GM12878 (cell line): ENCODE data around the gene PRR29. TPM values are rescaled to one million over a fixed set of nuclear protein-coding genes. Genes with fewer than 3 reads are reported as not detected.

Experiments
- ATAC-seq: fragments of 200-7000 bp; cut with Tn5 transposase; 3 replicates; pipeline ENCODE4 v1.9.1; 2020; ENCODE audit warnings: mild to moderate bottlenecking, moderate library complexity
- BruUV-seq: library from RNA; stranded (reverse); fragments of 400-500 nt; replicated peaks from 2 replicates; lab custom pipeline; 2021; lab: Mats Ljungman, UMichigan
- CTCF ChIA-PET: fragments of 300-600 bp; sonication (Branson Sonifier 250); formaldehyde crosslinking; extraction: SDS; loops from one replicate; lab custom pipeline; 2021; ENCODE audit warnings: inconsistent platforms; lab: Yijun Ruan, JAX
- POLR2A ChIA-PET: fragments of 350-600 bp; formaldehyde crosslinking; extraction: SDS; loops from one replicate; lab custom pipeline; 2021; ENCODE audit warnings: inconsistent platforms; lab: Charles Lee
- RAD21 ChIA-PET: fragments of 300-600 bp; sonication (Branson Sonifier 250); formaldehyde crosslinking; loops from one replicate; lab custom pipeline; 2023; ENCODE audit warnings: antibody characterized with exemption; ENCODE audit not compliant: unreplicated experiment; lab: Charles Lee
- SMC1A ChIA-PET: fragments of 300-600 bp; sonication (Branson Sonifier 250); formaldehyde crosslinking; loops from one replicate; lab custom pipeline; 2023; ENCODE audit not compliant: unreplicated experiment, uncharacterized antibody; lab: Charles Lee
- DNase-seq: peaks from one replicate; pipeline ENCODE4 v3.0.0-alpha.2; 2011; ENCODE audit warnings: low read depth, low spot score
- FAIRE-seq: peaks from 3 replicates; lab custom pipeline; 2011; peaks lifted over from hg19 to GRCh38; lab: Jason Lieb, UNC
- H2AFZ ChIP-seq: 2 replicates; pipeline ENCODE4 v1.6.0; 2011; ENCODE audit warnings: low read depth, low read length, control low read depth; ENCODE audit not compliant: control insufficient read depth
- H3K27ac ChIP-seq: 2 replicates; pipeline ENCODE4 v1.5.1; 2011; ENCODE audit warnings: control low read depth; ENCODE audit not compliant: control insufficient read depth, insufficient read depth
- H3K27me3 ChIP-seq, 2 experiments: replicated peaks in 1 of 2; 2 replicates each; pipeline versions ENCODE4 v1.6.0 to v1.6.1; 2011; ENCODE audit warnings: low read length in 1 of 2; ENCODE audit not compliant: control insufficient read depth in 2 of 2, insufficient read depth in 2 of 2
- H3K36me3 ChIP-seq, 2 experiments: 2 replicates each; pipeline ENCODE4 v1.5.1; 2011; ENCODE audit warnings: low read length in 1 of 2; ENCODE audit not compliant: control insufficient read depth in 2 of 2, insufficient read depth in 2 of 2
- H3K4me1 ChIP-seq: 2 replicates; pipeline ENCODE4 v1.6.1; 2011; ENCODE audit warnings: mild to moderate bottlenecking, low read length, moderate library complexity, mixed read lengths; ENCODE audit not compliant: control insufficient read depth, insufficient read depth
- H3K4me2 ChIP-seq: 2 replicates; pipeline ENCODE4 v1.6.0; 2011; ENCODE audit warnings: control low read depth; ENCODE audit not compliant: control insufficient read depth, insufficient read depth
- H3K4me3 ChIP-seq: fragments of 200-600 bp; sonication (generic); 2 replicates; pipeline ENCODE4 v1.5.1; 2016
- H3K79me2 ChIP-seq: 2 replicates; pipeline ENCODE4 v1.6.0; 2011; ENCODE audit warnings: low read length; ENCODE audit not compliant: control insufficient read depth, insufficient read depth
- H3K9ac ChIP-seq: 2 replicates; pipeline ENCODE4 v1.8.0; 2011; ENCODE audit warnings: low read length, control low read depth, mixed read lengths; ENCODE audit not compliant: control insufficient read depth, insufficient read depth
- H3K9me3 ChIP-seq: replicated peaks from 3 replicates; pipeline ENCODE4 v1.5.1; 2011; ENCODE audit warnings: mild to moderate bottlenecking, low read length; ENCODE audit not compliant: control insufficient read depth, insufficient read depth
- H4K20me1 ChIP-seq: 2 replicates; pipeline ENCODE4 v1.6.0; 2011; ENCODE audit not compliant: control insufficient read depth, insufficient read depth
- BCL3 ChIP-seq: IDR thresholded peaks from 2 replicates; pipeline ENCODE4 v1.6.1; 2011; ENCODE audit warnings: borderline replicate concordance, low read depth, mild to moderate bottlenecking, moderate library complexity, low read length; ENCODE audit not compliant: insufficient read depth, poor library complexity, severe bottlenecking
- CBX3 ChIP-seq: fragments of 200-600 bp; sonication (generic); IDR thresholded peaks from 2 replicates; pipeline ENCODE4 v1.6.1; 2016; ENCODE audit warnings: low read depth, borderline replicate concordance
- CREM ChIP-seq: IDR thresholded peaks from 2 replicates; pipeline ENCODE4 v1.6.1; 2014; ENCODE audit warnings: antibody characterized with exemption, low read depth
- EED ChIP-seq: sonication (generic); IDR thresholded peaks from 2 replicates; pipeline ENCODE4 v1.6.1; 2016; ENCODE audit warnings: antibody characterized with exemption, low read depth
- EP300 ChIP-seq, 2 experiments: fragments of 150-350 bp in 1 of 2; IDR thresholded peaks; 2 replicates each; pipeline ENCODE4 v1.6.1; 2011 to 2012; ENCODE audit warnings: low read depth in 2 of 2, low read length in 2 of 2, borderline replicate concordance in 1 of 2, improper control_type of control experiment in 1 of 2, inconsistent platforms in 1 of 2; ENCODE audit not compliant: control insufficient read depth in 1 of 2
- FOXK2 ChIP-seq: fragments of 450-650 bp; IDR thresholded peaks from 2 replicates; pipeline ENCODE4 v1.6.1; 2017; ENCODE audit warnings: mild to moderate bottlenecking, moderate library complexity
- HDAC6 ChIP-seq: fragments of 200-600 bp; sonication (generic); IDR thresholded peaks from one replicate; pipeline ENCODE4 v1.8.0; 2017; ENCODE audit warnings: antibody characterized with exemption; ENCODE audit not compliant: unreplicated experiment
- HDGF ChIP-seq: fragments of 450-650 bp; IDR thresholded peaks from 2 replicates; pipeline ENCODE4 v1.6.1; 2016; ENCODE audit warnings: antibody characterized with exemption
- KDM1A ChIP-seq: fragments of 200-600 bp; sonication (generic); IDR thresholded peaks from 2 replicates; pipeline ENCODE4 v1.6.1; 2016; ENCODE audit warnings: borderline replicate concordance
- MAX ChIP-seq: IDR thresholded peaks from 2 replicates; pipeline ENCODE4 v1.6.1; 2012; ENCODE audit warnings: low read depth, low read length, improper control_type of control experiment
- MXI1 ChIP-seq: fragments of 150-350 bp; IDR thresholded peaks from 2 replicates; pipeline ENCODE4 v1.6.1; 2011; ENCODE audit warnings: low read depth, mild to moderate bottlenecking, inconsistent platforms, low read length, improper control_type of control experiment
- NFXL1 ChIP-seq: fragments of 450-650 bp; IDR thresholded peaks from 2 replicates; pipeline ENCODE4 v1.6.1; 2017; ENCODE audit warnings: antibody characterized with exemption, mild to moderate bottlenecking, borderline replicate concordance
- NR2C1 ChIP-seq: fragments of 450-650 bp; IDR thresholded peaks from 2 replicates; pipeline ENCODE4 v1.6.1; 2017; ENCODE audit warnings: antibody characterized with exemption, mild to moderate bottlenecking, moderate library complexity
- POU2F2 ChIP-seq: IDR thresholded peaks from 3 replicates; pipeline ENCODE4 v1.6.1; 2011; ENCODE audit warnings: low read depth, mild to moderate bottlenecking, low read length, borderline replicate concordance
- RB1 ChIP-seq: fragments of 450-650 bp; formaldehyde crosslinking; IDR thresholded peaks from 2 replicates; pipeline ENCODE4 v1.6.1; 2017; ENCODE audit warnings: mild to moderate bottlenecking, borderline replicate concordance
- RBBP5 ChIP-seq: fragments of 200-600 bp; sonication (generic); conservative IDR thresholded peaks from 2 replicates; pipeline ENCODE4 v1.6.1; 2016
- TCF7 ChIP-seq: IDR thresholded peaks from 2 replicates; pipeline ENCODE4 v1.6.1; 2014; ENCODE audit warnings: antibody characterized with exemption, borderline replicate concordance
- YBX1 ChIP-seq: fragments of 450-650 bp; IDR thresholded peaks from 2 replicates; pipeline ENCODE4 v1.6.1; 2016; ENCODE audit warnings: antibody characterized with exemption
- ZBTB11 ChIP-seq: fragments of 450-650 bp; formaldehyde crosslinking; IDR thresholded peaks from 2 replicates; pipeline ENCODE4 v1.5.0; 2022; ENCODE audit warnings: mild to moderate bottlenecking, missing genetic modification characterization
- WGBS: methylation state at CpG from one replicate; pipeline ENCODE4 v1.1.6; 2016; ENCODE audit warnings: low lambda C conversion rate; ENCODE audit not compliant: insufficient replicate concordance, insufficient coverage; ENCODE audit errors: missing lambda C conversion rate; 5-methylcytosine and 5-hydroxymethylcytosine counted together
- in situ Hi-C: fragments of 300-500 bp; cut with MboI; formaldehyde crosslinking; loops from 9 replicates; pipeline ENCODE4 v1.14.3; 2018; ENCODE audit warnings: mixed read lengths
- intact Hi-C: fragments of 100-400 bp; cut with micrococcal nuclease; formaldehyde crosslinking; loops from one replicate; pipeline ENCODE4 v1.14.2; 2022; ENCODE audit not compliant: unreplicated experiment
- polyA plus RNA-seq, 11 experiments: library from polyadenylated mRNA; depleted of rRNA in 4 of 11; unstranded in 6 of 11; stranded (reverse) in 5 of 11; fragments of >200 nt; fragmentation: Nextera tagmentation in 4 of 11; fragmentation: Illumina TruSeq in 1 of 11; extraction: Ambion mirVana in 4 of 11; extraction: Trizol in 1 of 11; gene quantifications; 1 replicate in 1 of 11; 2 replicates in 10 of 11; pipeline versions ENCODE4 v1.2.1 to v1.2.3, GENCODE V29; 2011 to 2016; ENCODE audit warnings: inconsistent platforms in 2 of 11, missing spikeins in 2 of 11, low read depth in 1 of 11
- total RNA-seq, 4 experiments: library from RNA; depleted of rRNA in 3 of 4; stranded (reverse); fragments of >200 nt in 3 of 4; fragmentation: Illumina TruSeq in 1 of 4; extraction: Trizol in 1 of 4; gene quantifications; 2 replicates each; pipeline versions ENCODE4 v1.2.1 to v1.2.3, GENCODE V29; 2013 to 2021

PRR29 gene
- total and polyA plus RNA-seq, 10 of the 15 experiments (the other 5 are each of a cell fraction or from before 2014, with no cell fraction given): 0.01 to 2.4 (median 0.18) TPM; not detected in 3

- peak; percentile 79 for ATAC-seq
- SMC1A ChIA-PET: interaction anchor here (0.7 to 15.0 kb wide), 27 partner anchors 8 to 392 kb away, joined by 3 to 570 read pairs (median 6); partner anchors contain the start of genes CD79B, ERN1 and GH1
- Histone ChIP-seq H3K9me3 (no peaks in the 10 kb centered on the region), H3K27ac (peak within 1 kb of the TSS; percentile 98), H3K4me3 (peak within 1 kb of the TSS; percentile 74), H4K20me1 (no peaks in the 10 kb centered on the region), H3K27me3 (no peaks in the 10 kb centered on the region), H3K9ac (peak within 1 kb of the TSS; percentile 90), H3K4me2 (peak within 1 kb of the TSS; percentile 59), H3K4me1 (peaks cover 16% of the 10 kb centered on the region), H2AFZ (peak within 1 kb of the TSS; percentile 71), H3K79me2 (peaks cover 38% of the 10 kb centered on the region), H3K36me3 (no peaks in the 10 kb centered on the region)
- RAD21 ChIA-PET: interaction anchor here (0.6 to 7.4 kb wide), 24 partner anchors 9 to 392 kb away, joined by 3 to 105 read pairs (median 6); partner anchors contain the start of genes CD79B, CSHL1 and GH1
- 0% methylated on average over 22 of the region's 23 CpGs for WGBS
- POLR2A ChIA-PET: interaction anchor here (0.5 to 3.5 kb wide), 25 partner anchors 9 to 374 kb away, joined by 3 to 42 read pairs (median 5); partner anchors contain the start of genes CD79B, ERN1 and GH1
- BruUV-seq: TSS peak; percentile 94
- peak; percentile 7 for FAIRE-seq
- CTCF ChIA-PET: interaction anchor here (0.7 to 11.2 kb wide), 21 partner anchors 9 to 258 kb away, joined by 3 to 351 read pairs (median 5); partner anchors contain the start of genes CD79B, CSHL1, ERN1 and GH1
- intact Hi-C loops (no loop called here), in situ Hi-C loops (loop anchor here (5.0 kb wide), 1 partner anchor 98 kb away; no protein-coding TSS in a partner anchor)
- peak; percentile 90 for DNase-seq
- TF ChIP-seq RBBP5 (no peak), NR2C1 (no peak), BCL3 (peak; percentile 46), CBX3 (no peak), EP300 (IDR thresholded peaks at IDR 0.05; ENCODE audit: borderline replicate concordance in 1 of 2, control insufficient read depth in 1 of 2, low read depth in 2 of 2, low read length in 2 of 2) (peak in 1 of 2 experiments; percentile 73; a peak in 2 of 4 replicates), POU2F2 (peak; percentile 51; the same call in 2 of the 3 replicates), MXI1 (peak; percentile 33; the same call in 1 of the 2 replicates), EED (peak; percentile 53; the same call in 1 of the 2 replicates), HDAC6 (peak; percentile 31), ZBTB11 (CRISPR knock-in tag) (no peak), TCF7 (no peak), HDGF (no peak), YBX1 (no peak), FOXK2 (no peak), RB1 (no peak), NFXL1 (no peak), MAX (peak; percentile 72), CREM (peak; percentile 88), KDM1A (no peak)
These were observed 22.1 kb downstream of the PRR29 start, which contains the start of gene ICAM2 for GRCh38 chr17:64020056-64020766. ICAM2 (minus strand) TSS chr17:64020633; CDS start chr17:64006691, 13,942 bp downstream.
